ENCODE data around the gene SLAMF1. TPM values are rescaled to one million over a fixed set of nuclear protein-coding genes. Genes with fewer than 3 reads are reported as not detected.
A peak's percentile ranks its signal among the peaks of the same experiment; 100 is the strongest.

SLAMF1 gene
- total and polyA plus RNA-seq, 2 experiments from 2014 or later = not detected

GRCh38 chr1:160636547-160636946 is 10.3 kb downstream of the SLAMF1 start (continued):
- TF ChIP-seq, protein P1, sequence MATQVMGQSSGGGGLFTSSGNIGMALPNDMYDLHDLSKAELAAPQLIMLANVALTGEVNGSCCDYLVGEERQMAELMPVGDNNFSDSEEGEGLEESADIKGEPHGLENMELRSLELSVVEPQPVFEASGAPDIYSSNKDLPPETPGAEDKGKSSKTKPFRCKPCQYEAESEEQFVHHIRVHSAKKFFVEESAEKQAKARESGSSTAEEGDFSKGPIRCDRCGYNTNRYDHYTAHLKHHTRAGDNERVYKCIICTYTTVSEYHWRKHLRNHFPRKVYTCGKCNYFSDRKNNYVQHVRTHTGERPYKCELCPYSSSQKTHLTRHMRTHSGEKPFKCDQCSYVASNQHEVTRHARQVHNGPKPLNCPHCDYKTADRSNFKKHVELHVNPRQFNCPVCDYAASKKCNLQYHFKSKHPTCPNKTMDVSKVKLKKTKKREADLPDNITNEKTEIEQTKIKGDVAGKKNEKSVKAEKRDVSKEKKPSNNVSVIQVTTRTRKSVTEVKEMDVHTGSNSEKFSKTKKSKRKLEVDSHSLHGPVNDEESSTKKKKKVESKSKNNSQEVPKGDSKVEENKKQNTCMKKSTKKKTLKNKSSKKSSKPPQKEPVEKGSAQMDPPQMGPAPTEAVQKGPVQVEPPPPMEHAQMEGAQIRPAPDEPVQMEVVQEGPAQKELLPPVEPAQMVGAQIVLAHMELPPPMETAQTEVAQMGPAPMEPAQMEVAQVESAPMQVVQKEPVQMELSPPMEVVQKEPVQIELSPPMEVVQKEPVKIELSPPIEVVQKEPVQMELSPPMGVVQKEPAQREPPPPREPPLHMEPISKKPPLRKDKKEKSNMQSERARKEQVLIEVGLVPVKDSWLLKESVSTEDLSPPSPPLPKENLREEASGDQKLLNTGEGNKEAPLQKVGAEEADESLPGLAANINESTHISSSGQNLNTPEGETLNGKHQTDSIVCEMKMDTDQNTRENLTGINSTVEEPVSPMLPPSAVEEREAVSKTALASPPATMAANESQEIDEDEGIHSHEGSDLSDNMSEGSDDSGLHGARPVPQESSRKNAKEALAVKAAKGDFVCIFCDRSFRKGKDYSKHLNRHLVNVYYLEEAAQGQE (IDR thresholded peaks at IDR 0.05; ENCODE audit: unreplicated experiment) = no peak
- TF ChIP-seq ETS1 (IDR thresholded peaks at IDR 0.05) (no peak), EZH2 (IDR thresholded peaks at IDR 0.05; ENCODE audit: low read depth, unreplicated experiment) (no peak)
- TF ChIP-seq, protein P2, sequence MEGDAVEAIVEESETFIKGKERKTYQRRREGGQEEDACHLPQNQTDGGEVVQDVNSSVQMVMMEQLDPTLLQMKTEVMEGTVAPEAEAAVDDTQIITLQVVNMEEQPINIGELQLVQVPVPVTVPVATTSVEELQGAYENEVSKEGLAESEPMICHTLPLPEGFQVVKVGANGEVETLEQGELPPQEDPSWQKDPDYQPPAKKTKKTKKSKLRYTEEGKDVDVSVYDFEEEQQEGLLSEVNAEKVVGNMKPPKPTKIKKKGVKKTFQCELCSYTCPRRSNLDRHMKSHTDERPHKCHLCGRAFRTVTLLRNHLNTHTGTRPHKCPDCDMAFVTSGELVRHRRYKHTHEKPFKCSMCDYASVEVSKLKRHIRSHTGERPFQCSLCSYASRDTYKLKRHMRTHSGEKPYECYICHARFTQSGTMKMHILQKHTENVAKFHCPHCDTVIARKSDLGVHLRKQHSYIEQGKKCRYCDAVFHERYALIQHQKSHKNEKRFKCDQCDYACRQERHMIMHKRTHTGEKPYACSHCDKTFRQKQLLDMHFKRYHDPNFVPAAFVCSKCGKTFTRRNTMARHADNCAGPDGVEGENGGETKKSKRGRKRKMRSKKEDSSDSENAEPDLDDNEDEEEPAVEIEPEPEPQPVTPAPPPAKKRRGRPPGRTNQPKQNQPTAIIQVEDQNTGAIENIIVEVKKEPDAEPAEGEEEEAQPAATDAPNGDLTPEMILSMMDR (conservative IDR thresholded peaks at IDR 0.05; ENCODE audit: low read depth in 2 of 2) = no peak

DNA sequence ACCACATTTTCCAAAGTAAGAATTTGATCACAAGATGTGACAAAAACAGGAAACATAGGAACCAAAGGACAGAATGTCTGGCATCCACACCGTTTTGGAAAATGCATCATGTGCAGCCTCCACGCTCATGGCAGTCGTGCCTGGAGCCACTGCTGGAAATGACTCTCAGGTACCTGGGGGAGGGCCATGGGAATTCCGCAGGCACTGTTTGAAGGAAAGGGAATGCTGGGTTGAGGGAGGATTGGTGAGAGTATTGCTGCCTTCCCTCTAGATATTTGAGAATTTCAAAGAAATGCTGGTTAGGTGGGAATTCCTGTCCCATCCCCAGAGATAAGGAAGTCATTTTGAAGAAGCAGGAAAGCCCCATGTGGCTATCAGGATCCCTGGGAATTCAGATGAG is 10.8 kb downstream of the SLAMF1 start:
- Histone ChIP-seq H3K27ac (ENCODE audit: low read depth) (no peak overlapping the region), H3K4me1 (ENCODE audit: insufficient read depth) (peaks cover 9% of the 10 kb centered on the region), H3F3A (replicated peaks; ENCODE audit: low read depth) (no peaks in the 10 kb centered on the region), H2AFZ (peak overlapping the region; percentile 87), H3K36me3 (ENCODE audit: insufficient read depth) (no peaks in the 10 kb centered on the region), H3K9me2 (ENCODE audit: insufficient read depth) (peaks cover 13% of the 10 kb centered on the region; the same call in 1 of the 2 replicates), H3K79me2 (replicated peaks; ENCODE audit: insufficient read depth) (no peaks in the 10 kb centered on the region), H3K4me2 (no peak overlapping the region), H4K20me1 (replicated peaks; ENCODE audit: insufficient read depth) (no peaks in the 10 kb centered on the region), H3K4me3 (no peak overlapping the region), H3K27me3 (ENCODE audit: insufficient read depth) (no peaks in the 10 kb centered on the region)
- Mint-ChIP-seq H3K27me3 (ENCODE audit: insufficient read depth, low read depth, poor library complexity) (peaks cover 5% of the 10 kb centered on the region), H3K4me3 (no peak overlapping the region), H3K4me1 (peaks cover 20% of the 10 kb centered on the region), H3K9me3 (no peaks in the 10 kb centered on the region), H3K36me3 (ENCODE audit: low read depth) (no peaks in the 10 kb centered on the region), H3K27ac (no peak overlapping the region)
- ATAC-seq = no peak
- DNase-seq (ENCODE audit: low spot score) = no peak
- TF ChIP-seq ZNF114 (CRISPR knock-in tag; IDR thresholded peaks at IDR 0.05) (no peak), NANOG (IDR thresholded peaks at IDR 0.05; ENCODE audit: borderline replicate concordance) (no peak), ZNF331 (CRISPR knock-in tag; IDR thresholded peaks at IDR 0.05; ENCODE audit: low read depth) (no peak)
- TF ChIP-seq, protein P2 (conservative IDR thresholded peaks at IDR 0.05; ENCODE audit: low read depth in 2 of 2) = no peak

Data from GM23338 (cell line).